WTC11 (cell line): ENCODE measurements around the gene NAPSA. TPM values are rescaled to one million over a fixed set of nuclear protein-coding genes. Genes with fewer than 3 reads are reported as not detected.
"Not testable (repeated sequence)": the region's sequence is repeated elsewhere in the genome, so short reads cannot be mapped to it uniquely, and the experiment has no call there.

ENCODE experiments used
- ATAC-seq: fragments of 200-7000 bp; cut with Tn5 transposase; 2 replicates; pipeline ENCODE4 v1.10.0; 2021; ENCODE audit warnings: mild to moderate bottlenecking, moderate library complexity
- CTCF ChIA-PET: fragments of 300-600 bp; sonication (Branson Sonifier 250); formaldehyde crosslinking; loops from one replicate; lab custom pipeline; 2021; ENCODE audit warnings: antibody characterized with exemption; lab: Charles Lee
- POLR2A ChIA-PET: fragments of 350-600 bp; sonication (Branson Sonifier 250); formaldehyde crosslinking; loops from one replicate; lab custom pipeline; 2021; ENCODE audit warnings: antibody characterized with exemption; lab: Charles Lee
- DNase-seq: peaks from one replicate; pipeline ENCODE4 v3.0.0; 2021; ENCODE audit warnings: low spot score
- H3K27ac Mint-ChIP-seq: 2 replicates; pipeline ENCODE4 v1.8.0; 2021; ENCODE audit warnings: mixed read lengths
- H3K27me3 Mint-ChIP-seq: 2 replicates; pipeline ENCODE4 v1.8.0; 2021; ENCODE audit warnings: low read depth, mild to moderate bottlenecking, moderate library complexity, mixed read lengths
- H3K36me3 Mint-ChIP-seq: 2 replicates; pipeline ENCODE4 v1.8.0; 2021; ENCODE audit warnings: mixed read lengths
- H3K4me1 Mint-ChIP-seq: 2 replicates; pipeline ENCODE4 v1.8.0; 2022; ENCODE audit warnings: mixed read lengths
- H3K4me3 Mint-ChIP-seq: 2 replicates; pipeline ENCODE4 v1.8.0; 2021; ENCODE audit warnings: mild to moderate bottlenecking, moderate library complexity, mixed read lengths
- H3K9me3 Mint-ChIP-seq: 2 replicates; pipeline ENCODE4 v1.8.0; 2021; ENCODE audit warnings: mixed read lengths
- AFF4 ChIP-seq: sonication (generic); formaldehyde crosslinking; IDR thresholded peaks from 2 replicates; pipeline ENCODE4 v1.8.1; 2023; ENCODE audit warnings: mild to moderate bottlenecking, missing genetic modification reagents, borderline replicate concordance
- ATF1 ChIP-seq: sonication (generic); formaldehyde crosslinking; IDR thresholded peaks from 2 replicates; pipeline ENCODE4 v1.8.1; 2023; ENCODE audit warnings: mild to moderate bottlenecking, moderate library complexity, missing genetic modification reagents
- ATF2 ChIP-seq: sonication (generic); formaldehyde crosslinking; IDR thresholded peaks from 2 replicates; pipeline ENCODE4 v1.8.1; 2022; ENCODE audit warnings: low read depth, missing genetic modification reagents, borderline replicate concordance
- CTCF ChIP-seq: fragments of 200-600 bp; IDR thresholded peaks from 2 replicates; pipeline ENCODE4 v1.8.0; 2022; ENCODE audit warnings: antibody characterized with exemption
- NFYB ChIP-seq: sonication (generic); formaldehyde crosslinking; conservative IDR thresholded peaks from 2 replicates; pipeline ENCODE4 v1.8.0; 2022; ENCODE audit warnings: low read depth, missing genetic modification reagents
- OVOL2 ChIP-seq: fragments of 250-450 bp; sonication (Bioruptor Pico); IDR thresholded peaks from 2 replicates; pipeline ENCODE4 v1.9.0; 2021; ENCODE audit warnings: mild to moderate bottlenecking, borderline replicate concordance
- STAT6 ChIP-seq: sonication (generic); formaldehyde crosslinking; conservative IDR thresholded peaks from 2 replicates; pipeline ENCODE4 v1.8.1; 2023; ENCODE audit warnings: mild to moderate bottlenecking, low read depth, missing genetic modification reagents, moderate library complexity
- TEAD1 ChIP-seq: sonication (generic); formaldehyde crosslinking; IDR thresholded peaks from 2 replicates; pipeline ENCODE4 v1.8.0; 2022; ENCODE audit warnings: mild to moderate bottlenecking, missing genetic modification reagents
- ZNF281 ChIP-seq: sonication (generic); formaldehyde crosslinking; IDR thresholded peaks from 2 replicates; pipeline ENCODE4 v1.8.0; 2023; ENCODE audit warnings: mild to moderate bottlenecking, missing genetic modification reagents
- ZNF317 ChIP-seq: sonication (generic); formaldehyde crosslinking; IDR thresholded peaks from 2 replicates; pipeline ENCODE4 v1.8.1; 2023; ENCODE audit warnings: low read depth, mild to moderate bottlenecking, moderate library complexity, missing genetic modification reagents, borderline replicate concordance
- total RNA-seq: library from RNA; stranded (reverse); gene quantifications from 3 replicates; pipeline ENCODE4 v1.2.3, GENCODE V29; 2021

NAPSA gene
- total RNA-seq, 1 experiment from 2014 or later: 2.7 TPM

- ATAC-seq: no peak
- CTCF ChIA-PET: interaction anchor here (0.5 to 2.9 kb wide), 51 partner anchors 9 to 427 kb away, joined by 3 to 33 read pairs (median 5); partner anchors contain the start of genes JOSD2, KCNC3, NAPSA and NR1H2
- Mint-ChIP-seq H3K27me3 (peaks cover 19% of the 10 kb centered on the region), H3K4me3 (no peak overlapping the region), H3K9me3 (0 out of 2 replicates have a peak, but pooled peaks cover 5% of the 10 kb centered on the region), H3K4me1 (peaks cover 2% of the 10 kb centered on the region; the same call in 1 of the 2 replicates), H3K27ac (no peak overlapping the region), H3K36me3 (no peaks in the 10 kb centered on the region)
- no peak for TF ChIP-seq OVOL2 (CRISPR knock-in tag)
- DNase-seq: no peak
- POLR2A ChIA-PET: interaction anchor here (1.0 kb wide), 1 partner anchor 31 kb away, joined by 7 read pairs; no protein-coding TSS in a partner anchor
Measured at GRCh38 chr19:50356691-50357177, 8.7 kb downstream of the NAPSA start.

GRCh38 chr19:50353487-50353880, 12.0 kb downstream of the NAPSA start:
- H3K27me3 Mint-ChIP-seq, H3K9me3 Mint-ChIP-seq, H3K4me3 Mint-ChIP-seq, H3K36me3 Mint-ChIP-seq, H3K4me1 Mint-ChIP-seq, DNase-seq, H3K27ac Mint-ChIP-seq, POLR2A ChIA-PET, ATAC-seq: not testable (repeated sequence)
- CTCF ChIA-PET: interaction anchor here (0.9 kb wide), 1 partner anchor 133 kb away, joined by 3 read pairs; no protein-coding TSS in a partner anchor

GRCh38 chr19:50352242-50352641, 13.2 kb downstream of the NAPSA start:
- ChIA-PET CTCF (interaction anchor here (0.9 to 1.3 kb wide), 3 partner anchors 109 to 114 kb away, joined by 3 read pairs; no protein-coding TSS in a partner anchor), POLR2A (no interaction called here)
- TF ChIP-seq TEAD1 (CRISPR knock-in tag): no peak
- no peak for TF ChIP-seq ZNF281 (CRISPR knock-in tag)
- TF ChIP-seq AFF4 (CRISPR knock-in tag): no peak
- no peak for TF ChIP-seq ATF2 (CRISPR knock-in tag)
- no peak for TF ChIP-seq ZNF317
- H3K27ac Mint-ChIP-seq: no peak overlapping the region
- ATAC-seq: no peak
- DNase-seq: no peak
- no peaks in the 10 kb centered on the region for H3K9me3 Mint-ChIP-seq
- H3K27me3 Mint-ChIP-seq: no peaks in the 10 kb centered on the region
- no peak overlapping the region for H3K4me3 Mint-ChIP-seq
- no peaks in the 10 kb centered on the region for H3K36me3 Mint-ChIP-seq
- peaks cover under 1% of the 10 kb centered on the region; the same call in 1 of the 2 replicates for H3K4me1 Mint-ChIP-seq

- no peak for ATAC-seq
- H3K27me3 Mint-ChIP-seq: peaks cover 4% of the 10 kb centered on the region
- H3K9me3 Mint-ChIP-seq: peaks cover 10% of the 10 kb centered on the region
- CTCF ChIA-PET: interaction anchor here (1.0 to 1.3 kb wide), 8 partner anchors 12 to 207 kb away, joined by 3 to 7 read pairs (median 4); partner anchors contain the start of genes KCNC3 and NR1H2
- H3K27ac Mint-ChIP-seq: no peak overlapping the region
- no peak overlapping the region for H3K4me3 Mint-ChIP-seq
- POLR2A ChIA-PET: interaction anchor here (1.3 kb wide), 1 partner anchor 35 kb away, joined by 3 read pairs; the partner anchor contains the start of gene POLD1
- no peaks in the 10 kb centered on the region for H3K4me1 Mint-ChIP-seq
- H3K36me3 Mint-ChIP-seq: peaks cover 13% of the 10 kb centered on the region
- DNase-seq: no peak
- TF ChIP-seq STAT6 (CRISPR knock-in tag): no peak
- no peak for TF ChIP-seq ATF1 (CRISPR knock-in tag)
- TF ChIP-seq CTCF: no peak
- TF ChIP-seq NFYB (CRISPR knock-in tag): no peak
Measured at GRCh38 chr19:50349277-50350057, 16.0 kb downstream of the NAPSA start.
